GM06990 (cell line): Measurements from ENCODE around the gene NHS.

Source experiments
- DNase-seq: peaks from one replicate; pipeline ENCODE4 v3.0.0-alpha.2; 2011; ENCODE audit not compliant: insufficient read length; ENCODE audit errors: extremely low read depth
- H3K27me3 ChIP-seq: replicated peaks from 2 replicates; pipeline ENCODE4 v1.6.0; 2011; ENCODE audit warnings: low read length; ENCODE audit not compliant: control insufficient read depth, insufficient read depth
- H3K36me3 ChIP-seq: 2 replicates; pipeline ENCODE4 v1.5.1; 2011; ENCODE audit warnings: low read length; ENCODE audit not compliant: control insufficient read depth, insufficient read depth
- H3K4me3 ChIP-seq: replicated peaks from 2 replicates; pipeline ENCODE4 v1.5.1; 2011; ENCODE audit warnings: low read depth, mild to moderate bottlenecking, control low read depth, low read length
- TF ChIP-seq, protein P1 (sequence below): IDR thresholded peaks from 2 replicates; pipeline ENCODE4 v1.5.1; 2011; ENCODE audit warnings: low read length, control low read depth, mild to moderate bottlenecking, inconsistent platforms; ENCODE audit not compliant: insufficient read depth, poor library complexity, severe bottlenecking

Gene NHS

DNA sequence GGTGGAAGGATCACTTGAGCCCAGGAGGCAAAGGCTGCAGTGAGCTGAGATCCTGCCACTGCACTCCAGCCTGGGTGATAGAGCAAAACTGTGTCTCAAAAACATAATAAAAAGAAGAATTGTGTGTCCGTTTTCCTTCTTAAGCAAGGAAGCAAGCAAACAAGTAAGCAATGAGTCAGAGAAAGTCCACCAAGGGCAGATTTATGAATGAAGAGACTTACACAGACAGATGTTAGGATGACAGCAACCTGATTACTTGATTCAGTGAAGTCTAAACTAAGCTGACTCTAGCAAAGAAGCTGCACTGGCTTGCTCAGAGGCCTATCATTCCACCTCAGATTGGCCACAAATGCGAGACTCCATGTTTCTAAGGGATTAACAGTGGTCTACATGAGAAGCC is 328.2 kb downstream of the NHS start:
- TF ChIP-seq, protein P1, sequence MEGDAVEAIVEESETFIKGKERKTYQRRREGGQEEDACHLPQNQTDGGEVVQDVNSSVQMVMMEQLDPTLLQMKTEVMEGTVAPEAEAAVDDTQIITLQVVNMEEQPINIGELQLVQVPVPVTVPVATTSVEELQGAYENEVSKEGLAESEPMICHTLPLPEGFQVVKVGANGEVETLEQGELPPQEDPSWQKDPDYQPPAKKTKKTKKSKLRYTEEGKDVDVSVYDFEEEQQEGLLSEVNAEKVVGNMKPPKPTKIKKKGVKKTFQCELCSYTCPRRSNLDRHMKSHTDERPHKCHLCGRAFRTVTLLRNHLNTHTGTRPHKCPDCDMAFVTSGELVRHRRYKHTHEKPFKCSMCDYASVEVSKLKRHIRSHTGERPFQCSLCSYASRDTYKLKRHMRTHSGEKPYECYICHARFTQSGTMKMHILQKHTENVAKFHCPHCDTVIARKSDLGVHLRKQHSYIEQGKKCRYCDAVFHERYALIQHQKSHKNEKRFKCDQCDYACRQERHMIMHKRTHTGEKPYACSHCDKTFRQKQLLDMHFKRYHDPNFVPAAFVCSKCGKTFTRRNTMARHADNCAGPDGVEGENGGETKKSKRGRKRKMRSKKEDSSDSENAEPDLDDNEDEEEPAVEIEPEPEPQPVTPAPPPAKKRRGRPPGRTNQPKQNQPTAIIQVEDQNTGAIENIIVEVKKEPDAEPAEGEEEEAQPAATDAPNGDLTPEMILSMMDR = no peak

DNA sequence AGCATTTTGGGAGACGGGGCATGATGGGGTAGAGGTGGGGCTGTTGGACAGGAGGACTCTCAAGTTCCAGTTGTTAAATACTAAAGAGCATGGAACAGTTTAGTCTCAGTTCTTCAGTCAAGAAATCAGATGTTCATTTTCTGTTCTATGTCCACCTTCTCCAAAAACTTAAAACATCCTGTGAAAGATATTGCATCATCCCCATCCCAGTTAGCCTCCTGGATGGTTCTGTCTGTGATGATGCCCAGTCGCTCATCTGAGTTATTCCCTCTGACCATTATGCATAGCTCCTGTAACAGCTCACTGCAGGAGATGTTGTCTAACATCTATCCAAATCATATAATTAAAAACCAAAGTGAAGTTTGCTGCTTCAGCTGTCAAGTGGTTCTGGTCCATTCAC is 330.2 kb downstream of the NHS start:
- no peaks in the 10 kb centered on the region for H3K27me3 ChIP-seq
- H3K36me3 ChIP-seq = no peaks in the 10 kb centered on the region
- H3K4me3 ChIP-seq = no peak overlapping the region
- TF ChIP-seq, protein P1 = no peak
- no peak for DNase-seq

More for the DNA sequence above, 328.2 kb downstream of the NHS start:
- no peak for DNase-seq
- Histone ChIP-seq H3K27me3 (no peaks in the 10 kb centered on the region), H3K4me3 (no peak overlapping the region), H3K36me3 (no peaks in the 10 kb centered on the region)

DNA sequence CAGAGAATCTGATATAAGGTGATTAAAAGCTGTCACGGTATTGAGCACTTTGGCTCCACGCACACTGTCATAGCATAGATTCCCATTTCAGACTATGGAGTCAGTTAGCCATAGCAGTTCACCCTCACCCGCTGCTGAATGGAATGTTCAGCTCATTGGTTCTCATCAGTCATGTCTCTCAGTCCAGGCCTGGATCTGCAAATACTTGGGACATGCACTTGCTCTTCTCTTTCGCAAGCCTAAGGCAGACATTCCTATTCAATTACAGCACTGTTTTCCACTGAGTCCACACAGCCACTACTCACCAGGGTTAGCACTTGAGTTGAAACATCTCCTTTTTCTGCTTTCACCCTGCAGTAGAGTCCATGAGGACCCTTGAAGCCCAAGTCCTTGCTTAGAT is 331.7 kb downstream of the NHS start:
- Histone ChIP-seq H3K36me3 (no peaks in the 10 kb centered on the region), H3K27me3 (no peaks in the 10 kb centered on the region), H3K4me3 (no peak overlapping the region)
- DNase-seq = no peak
- TF ChIP-seq, protein P1 = no peak

DNA sequence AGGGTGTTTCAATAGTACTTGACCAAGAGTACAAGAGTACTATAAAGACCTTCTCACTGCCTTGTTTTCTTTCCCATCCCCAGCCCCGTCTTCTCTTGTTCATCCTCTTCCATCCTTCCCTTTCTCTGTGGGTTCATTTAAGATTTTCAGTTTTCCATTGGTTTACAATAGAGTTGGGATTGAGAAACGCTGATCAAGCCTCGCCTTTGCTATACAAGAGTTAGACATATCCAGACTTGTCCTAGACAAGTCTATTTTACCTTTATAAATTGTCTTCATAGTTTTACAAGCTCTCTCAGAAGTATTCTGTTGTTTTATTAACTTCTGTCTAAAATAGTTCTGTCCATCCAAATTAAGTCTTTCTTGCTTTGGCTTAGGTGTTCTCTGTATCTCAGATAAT is 332.7 kb downstream of the NHS start:
- H3K4me3 ChIP-seq = no peak overlapping the region
- no peaks in the 10 kb centered on the region for H3K27me3 ChIP-seq
- H3K36me3 ChIP-seq = no peaks in the 10 kb centered on the region
- no peak for DNase-seq
- TF ChIP-seq, protein P1 = no peak

DNA sequence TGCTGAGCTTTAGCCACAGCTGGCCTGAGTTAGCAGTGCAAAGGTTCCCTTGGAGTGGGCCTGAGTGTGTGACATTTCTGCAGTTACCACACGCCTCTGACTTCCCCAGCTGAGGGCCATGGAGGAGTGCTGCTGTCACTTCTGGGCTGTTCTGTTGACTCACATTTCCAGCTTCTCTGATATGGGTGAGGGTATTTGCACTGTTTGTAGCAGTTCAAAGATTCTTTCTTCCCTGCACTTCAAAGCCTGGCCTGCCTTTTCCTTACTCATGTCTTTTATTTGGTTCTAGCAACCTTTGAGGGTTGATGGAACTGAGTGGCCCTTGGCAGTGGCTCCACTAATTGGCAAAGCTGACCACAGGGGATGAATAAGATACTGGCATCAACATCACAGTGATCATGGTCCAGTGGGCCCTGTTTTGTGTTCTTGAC is 335.9 kb downstream of the NHS start:
- TF ChIP-seq, protein P1 = no peak
- no peak overlapping the region for H3K4me3 ChIP-seq
- H3K27me3 ChIP-seq = no peaks in the 10 kb centered on the region
- no peaks in the 10 kb centered on the region for H3K36me3 ChIP-seq
- no peak for DNase-seq

DNA sequence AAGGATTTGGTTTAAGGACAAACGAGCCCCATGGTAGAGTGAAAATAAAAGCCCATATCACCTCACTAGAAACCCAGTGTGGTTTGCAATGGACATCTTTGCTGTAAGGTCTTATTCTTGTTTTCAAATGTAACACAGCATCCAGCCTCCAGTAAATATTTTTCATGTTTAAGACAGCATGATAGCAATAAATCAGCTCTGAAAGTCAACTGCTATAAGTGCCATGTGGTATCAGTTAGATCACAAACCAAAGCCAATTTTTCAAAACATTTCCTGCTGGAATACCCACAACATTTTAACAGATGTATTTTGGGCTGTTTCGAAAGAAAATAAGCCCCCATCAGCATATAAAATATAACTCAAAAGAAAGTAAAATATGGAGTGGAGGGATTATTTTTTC is 338.3 kb downstream of the NHS start:
- no peaks in the 10 kb centered on the region for H3K27me3 ChIP-seq
- TF ChIP-seq, protein P1 = no peak
- DNase-seq = no peak

More for the DNA sequence above, 338.3 kb downstream of the NHS start:
- Histone ChIP-seq H3K4me3 (no peak overlapping the region), H3K36me3 (no peaks in the 10 kb centered on the region)
